ENCODE measurements around the gene PLIN4. TPM values are rescaled to one million over a fixed set of nuclear protein-coding genes. Genes with fewer than 3 reads are reported as not detected.

PLIN4 gene
- total and polyA plus RNA-seq, 2 donors (not counting 3 experiments of a cell fraction or from before 2014, with no cell fraction given), result 0.01 TPM; not detected in 1

GRCh38 chr19:4539169-4539692, 20.9 kb upstream of the PLIN4 start:
- no peak overlapping the region for H3K9ac ChIP-seq (replicated peaks; ENCODE audit: extremely low read depth, insufficient read depth, low read length)
- H3K27me3 ChIP-seq (ENCODE audit: control insufficient read depth in 2 of 2, insufficient read depth in 2 of 2, low read length in 2 of 2), result no peaks in the 10 kb centered on the region
- TF ChIP-seq MYC (IDR thresholded peaks at IDR 0.05; ENCODE audit: low read depth, low read length) (no peak), POLR2AphosphoS5 (IDR thresholded peaks at IDR 0.05; ENCODE audit: insufficient read depth, low read depth, low read length) (no peak), POLR2A (IDR thresholded peaks at IDR 0.05; ENCODE audit: low read depth, low read length) (no peak), EZH2 (IDR thresholded peaks at IDR 0.05; ENCODE audit: borderline replicate concordance, low read depth, low read length, severe bottlenecking) (no peak), MAX (IDR thresholded peaks at IDR 0.05; ENCODE audit: insufficient read depth, insufficient read length) (no peak), CTCF (IDR thresholded peaks at IDR 0.05; ENCODE audit: extremely low read depth in 1 of 2, insufficient read depth in 1 of 2, low read depth in 1 of 2, low read length in 2 of 2) (no peak), FOS (IDR thresholded peaks at IDR 0.05; ENCODE audit: borderline replicate concordance, insufficient read depth, low read length) (no peak), JUN (IDR thresholded peaks at IDR 0.05; ENCODE audit: borderline replicate concordance, insufficient read depth, insufficient read length, low read depth) (no peak), GATA2 (IDR thresholded peaks at IDR 0.05; ENCODE audit: insufficient read depth, insufficient read length, low read depth, low read length) (no peak)
- no peaks in the 10 kb centered on the region for H3K9me3 ChIP-seq (replicated peaks; ENCODE audit: control insufficient read depth, insufficient read depth, low read length)
- H3K4me3 ChIP-seq (replicated peaks in 1 of 3; ENCODE audit: insufficient read depth in 1 of 3, low read depth in 1 of 3, low read length in 3 of 3), result no peak overlapping the region
- no peaks in the 10 kb centered on the region for H3K36me3 ChIP-seq (ENCODE audit: control insufficient read depth in 2 of 2, extremely low read depth in 1 of 2, insufficient read depth in 2 of 2, low read length in 2 of 2)
- peaks cover 11% of the 10 kb centered on the region for H3K4me1 ChIP-seq (ENCODE audit: control insufficient read depth, extremely low read depth, insufficient read depth, low read length)
- ChIA-PET CTCF (interaction anchor here (0.7 to 3.3 kb wide), 5 partner anchors 8 to 95 kb away, joined by 3 to 19 read pairs (median 6); no protein-coding TSS in a partner anchor), POLR2A (interaction anchor here (0.6 kb wide), 1 partner anchor 24 kb away, joined by 5 read pairs; no protein-coding TSS in a partner anchor)
- no peaks in the 10 kb centered on the region for H4K20me1 ChIP-seq (replicated peaks; ENCODE audit: control insufficient read depth, extremely low read depth, insufficient read depth, low read length)
- intact Hi-C loops (cut with micrococcal nuclease), result no loop called here
- no peaks in the 10 kb centered on the region for H3K9me1 ChIP-seq (replicated peaks; ENCODE audit: control insufficient read depth, extremely low read depth, insufficient read depth, low read length)
- no peak for DNase-seq (ENCODE audit: low read depth, low spot score)
- dilution Hi-C loops (cut with MboI; ENCODE audit: extremely low pct_ligation_motif_present, low sequenced_read_pairs), result no loop called here
- no peak overlapping the region for H2AFZ ChIP-seq (ENCODE audit: low read depth, low read length)
- BruUV-seq (replicated peaks), result no TSS peak
- H3K27ac ChIP-seq (ENCODE audit: insufficient read depth, low read depth, low read length), result no peak overlapping the region
- peak; percentile 40 for FAIRE-seq
- no peaks in the 10 kb centered on the region for H3K79me2 ChIP-seq (ENCODE audit: control insufficient read depth, insufficient read depth, low read length)
- H3K4me2 ChIP-seq (ENCODE audit: insufficient read depth, low read length), result no peak overlapping the region
